ENCODE results near the gene PMPCA.

Gene PMPCA

GRCh38 chr9:136383436-136383835 is 27.0 kb upstream of the PMPCA start:
- H3K9me3 ChIP-seq (ENCODE audit: control insufficient read depth, low read length), result no peaks in the 10 kb centered on the region
- WGBS, 2 experiments (ENCODE audit: insufficient coverage in 2 of 2), result 94 to 99% methylated on average over 20 of the region's 20 CpGs
- H3K4me3 ChIP-seq (ENCODE audit: extremely low read depth, insufficient read depth, low read length, poor library complexity, severe bottlenecking), result no peak overlapping the region
- H3K27ac ChIP-seq (ENCODE audit: low read depth, low read length, severe bottlenecking), result no peak overlapping the region
- H3K36me3 ChIP-seq (ENCODE audit: control insufficient read depth, insufficient read depth, low read length), result peaks cover 89% of the 10 kb centered on the region
- no peaks in the 10 kb centered on the region for H3K4me1 ChIP-seq (ENCODE audit: control insufficient read depth, insufficient read depth, low read length, poor library complexity, severe bottlenecking)

GRCh38 chr9:136385015-136385414 is 25.4 kb upstream of the PMPCA start:
- H3K36me3 ChIP-seq (ENCODE audit: control insufficient read depth, insufficient read depth, low read length), result peaks cover 91% of the 10 kb centered on the region
- 87 to 93% methylated on average over 9 to 11 of the region's 11 CpGs for WGBS, 2 experiments (ENCODE audit: insufficient coverage in 2 of 2)

GRCh38 chr9:136386018-136386417 is 24.4 kb upstream of the PMPCA start:
- H3K4me3 ChIP-seq (ENCODE audit: extremely low read depth, insufficient read depth, low read length, poor library complexity, severe bottlenecking), result no peak overlapping the region
- H3K9me3 ChIP-seq (ENCODE audit: control insufficient read depth, low read length), result no peaks in the 10 kb centered on the region
- H3K4me1 ChIP-seq (ENCODE audit: control insufficient read depth, insufficient read depth, low read length, poor library complexity, severe bottlenecking), result no peaks in the 10 kb centered on the region
- 96 to 99% methylated on average over 8 to 9 of the region's 13 CpGs for WGBS, 2 experiments (ENCODE audit: insufficient coverage in 2 of 2)
- peaks cover 92% of the 10 kb centered on the region for H3K36me3 ChIP-seq (ENCODE audit: control insufficient read depth, insufficient read depth, low read length)
- H3K27ac ChIP-seq (ENCODE audit: low read depth, low read length, severe bottlenecking), result no peak overlapping the region

More at GRCh38 chr9:136385015-136385414, 25.4 kb upstream of the PMPCA start:
- Histone ChIP-seq H3K9me3 (ENCODE audit: control insufficient read depth, low read length) (no peaks in the 10 kb centered on the region), H3K4me1 (ENCODE audit: control insufficient read depth, insufficient read depth, low read length, poor library complexity, severe bottlenecking) (no peaks in the 10 kb centered on the region), H3K27ac (ENCODE audit: low read depth, low read length, severe bottlenecking) (no peak overlapping the region), H3K4me3 (ENCODE audit: extremely low read depth, insufficient read depth, low read length, poor library complexity, severe bottlenecking) (no peak overlapping the region)

GRCh38 chr9:136387217-136387616 is 23.2 kb upstream of the PMPCA start:
- no peaks in the 10 kb centered on the region for H3K9me3 ChIP-seq (ENCODE audit: control insufficient read depth, low read length)
- 94 to 98% methylated on average over 17 to 19 of the region's 19 CpGs for WGBS, 2 experiments (ENCODE audit: insufficient coverage in 2 of 2)
- peaks cover 98% of the 10 kb centered on the region for H3K36me3 ChIP-seq (ENCODE audit: control insufficient read depth, insufficient read depth, low read length)
- H3K4me3 ChIP-seq (ENCODE audit: extremely low read depth, insufficient read depth, low read length, poor library complexity, severe bottlenecking), result no peak overlapping the region
- no peaks in the 10 kb centered on the region for H3K4me1 ChIP-seq (ENCODE audit: control insufficient read depth, insufficient read depth, low read length, poor library complexity, severe bottlenecking)
- H3K27ac ChIP-seq (ENCODE audit: low read depth, low read length, severe bottlenecking), result no peak overlapping the region

- WGBS, 2 experiments (ENCODE audit: insufficient coverage in 2 of 2), result 96 to 97% methylated on average over 11 to 12 of the region's 14 CpGs
- H3K9me3 ChIP-seq (ENCODE audit: control insufficient read depth, low read length), result no peaks in the 10 kb centered on the region
- H3K36me3 ChIP-seq (ENCODE audit: control insufficient read depth, insufficient read depth, low read length), result peaks cover 98% of the 10 kb centered on the region
- H3K27ac ChIP-seq (ENCODE audit: low read depth, low read length, severe bottlenecking), result no peak overlapping the region
- no peaks in the 10 kb centered on the region for H3K4me1 ChIP-seq (ENCODE audit: control insufficient read depth, insufficient read depth, low read length, poor library complexity, severe bottlenecking)
- no peak overlapping the region for H3K4me3 ChIP-seq (ENCODE audit: extremely low read depth, insufficient read depth, low read length, poor library complexity, severe bottlenecking)
Observed at GRCh38 chr9:136389396-136389795, 21.1 kb upstream of the PMPCA start.

GRCh38 chr9:136391737-136392537 is 18.5 kb upstream of the PMPCA start:
- no peak overlapping the region for H3K27ac ChIP-seq (ENCODE audit: low read depth, low read length, severe bottlenecking)
- H3K36me3 ChIP-seq (ENCODE audit: control insufficient read depth, insufficient read depth, low read length), result peaks cover 99% of the 10 kb centered on the region

DNA sequence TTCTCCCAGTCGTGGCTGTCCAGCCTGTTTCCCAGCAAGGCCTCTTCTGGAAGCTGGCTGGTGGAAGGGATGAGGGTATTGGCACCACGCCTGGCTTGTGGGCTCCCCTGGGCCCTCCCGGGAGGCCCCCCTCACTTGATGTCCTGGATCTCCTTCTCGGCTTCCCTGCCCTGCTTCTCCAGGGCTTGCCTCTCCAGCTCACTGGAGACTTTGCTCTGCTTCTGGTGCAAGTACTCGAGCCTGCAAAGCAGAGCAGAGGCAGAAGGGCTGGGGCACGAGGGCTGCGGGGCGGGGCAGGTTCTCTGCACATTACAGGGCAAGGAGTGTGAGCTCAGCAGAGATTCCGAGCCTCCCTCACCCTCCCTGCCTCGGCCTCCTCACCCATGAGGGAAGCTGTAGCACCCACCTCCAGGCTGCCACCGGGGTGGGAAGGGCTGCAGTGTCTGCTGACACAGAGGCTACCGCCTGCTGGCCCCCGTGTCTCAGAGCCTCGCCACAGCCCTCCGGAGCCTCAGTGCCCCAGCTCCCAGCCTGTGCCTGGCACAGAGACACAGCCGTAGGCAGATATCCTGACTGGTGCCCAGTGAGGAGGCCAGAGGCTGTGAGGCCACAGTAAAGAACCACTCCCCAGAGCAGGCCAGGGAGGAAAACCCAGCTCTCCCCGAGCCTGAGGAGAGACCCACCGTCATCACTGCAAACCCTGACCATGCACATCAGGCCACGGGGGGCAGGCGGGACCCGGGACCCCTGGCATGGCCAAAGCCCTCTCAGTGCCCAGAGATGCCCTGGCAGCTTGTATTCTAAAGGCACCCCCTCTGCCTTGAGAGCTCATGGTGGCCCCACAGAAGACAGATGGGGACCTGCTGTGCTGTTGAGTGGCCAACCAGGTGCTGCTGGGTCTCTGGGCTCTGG is 17.7 kb upstream of the PMPCA start:
- H3K9me3 ChIP-seq (ENCODE audit: control insufficient read depth, low read length), result no peaks in the 10 kb centered on the region
- H3K36me3 ChIP-seq (ENCODE audit: control insufficient read depth, insufficient read depth, low read length), result peaks cover 97% of the 10 kb centered on the region
- no peak overlapping the region for H3K27ac ChIP-seq (ENCODE audit: low read depth, low read length, severe bottlenecking)
- no peak overlapping the region for H3K4me3 ChIP-seq (ENCODE audit: extremely low read depth, insufficient read depth, low read length, poor library complexity, severe bottlenecking)
- no peaks in the 10 kb centered on the region for H3K4me1 ChIP-seq (ENCODE audit: control insufficient read depth, insufficient read depth, low read length, poor library complexity, severe bottlenecking)
- WGBS, 2 experiments (ENCODE audit: insufficient coverage in 2 of 2), result 93 to 94% methylated on average over 16 to 20 of the region's 21 CpGs

More at GRCh38 chr9:136391737-136392537, 18.5 kb upstream of the PMPCA start:
- 95 to 96% methylated on average over 24 to 27 of the region's 28 CpGs for WGBS, 2 experiments (ENCODE audit: insufficient coverage in 2 of 2)
- Histone ChIP-seq H3K9me3 (ENCODE audit: control insufficient read depth, low read length) (no peaks in the 10 kb centered on the region), H3K4me3 (ENCODE audit: extremely low read depth, insufficient read depth, low read length, poor library complexity, severe bottlenecking) (no peak overlapping the region), H3K4me1 (ENCODE audit: control insufficient read depth, insufficient read depth, low read length, poor library complexity, severe bottlenecking) (no peaks in the 10 kb centered on the region)

- Histone ChIP-seq H3K36me3 (ENCODE audit: control insufficient read depth, insufficient read depth, low read length) (peaks cover 97% of the 10 kb centered on the region), H3K4me1 (ENCODE audit: control insufficient read depth, insufficient read depth, low read length, poor library complexity, severe bottlenecking) (peaks cover 4% of the 10 kb centered on the region), H3K9me3 (ENCODE audit: control insufficient read depth, low read length) (no peaks in the 10 kb centered on the region), H3K27ac (ENCODE audit: low read depth, low read length, severe bottlenecking) (no peak overlapping the region), H3K4me3 (ENCODE audit: extremely low read depth, insufficient read depth, low read length, poor library complexity, severe bottlenecking) (no peak overlapping the region)
- WGBS, 2 experiments (ENCODE audit: insufficient coverage in 2 of 2), result 92 to 95% methylated on average over 13 to 17 of the region's 17 CpGs
Observed at GRCh38 chr9:136393531-136393930, 16.9 kb upstream of the PMPCA start.

GRCh38 chr9:136394312-136395019 is 16.0 kb upstream of the PMPCA start:
- Histone ChIP-seq H3K4me3 (ENCODE audit: extremely low read depth, insufficient read depth, low read length, poor library complexity, severe bottlenecking) (no peak overlapping the region), H3K27ac (ENCODE audit: low read depth, low read length, severe bottlenecking) (no peak overlapping the region), H3K9me3 (ENCODE audit: control insufficient read depth, low read length) (no peaks in the 10 kb centered on the region), H3K4me1 (ENCODE audit: control insufficient read depth, insufficient read depth, low read length, poor library complexity, severe bottlenecking) (peaks cover 9% of the 10 kb centered on the region), H3K36me3 (ENCODE audit: control insufficient read depth, insufficient read depth, low read length) (peaks cover 91% of the 10 kb centered on the region)
- WGBS, 2 experiments (ENCODE audit: insufficient coverage in 2 of 2), result 95 to 97% methylated on average over 19 to 20 of the region's 21 CpGs

DNA sequence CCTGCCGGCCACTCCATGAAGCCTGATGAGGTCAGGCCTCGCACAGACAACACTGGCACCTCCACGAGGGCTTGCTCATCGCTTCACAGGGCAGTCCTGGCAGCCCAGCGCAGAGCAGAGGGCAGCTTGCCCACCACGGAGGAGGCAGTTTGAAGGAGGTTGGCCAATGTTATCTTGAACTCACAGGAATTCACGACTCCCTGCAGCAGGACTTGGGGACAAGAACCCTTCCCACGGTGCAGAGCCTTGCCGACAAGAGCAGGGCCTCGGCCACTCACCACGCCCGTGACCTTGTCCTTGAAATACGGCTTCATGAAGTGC is 15.5 kb upstream of the PMPCA start:
- peaks cover 86% of the 10 kb centered on the region for H3K36me3 ChIP-seq (ENCODE audit: control insufficient read depth, insufficient read depth, low read length)
- WGBS, 2 experiments (ENCODE audit: insufficient coverage in 2 of 2), result 92 to 96% methylated on average over 13 of the region's 13 CpGs

More for the DNA sequence above, 15.5 kb upstream of the PMPCA start:
- no peak overlapping the region for H3K27ac ChIP-seq (ENCODE audit: low read depth, low read length, severe bottlenecking)
- H3K4me1 ChIP-seq (ENCODE audit: control insufficient read depth, insufficient read depth, low read length, poor library complexity, severe bottlenecking), result peaks cover 9% of the 10 kb centered on the region
- H3K4me3 ChIP-seq (ENCODE audit: extremely low read depth, insufficient read depth, low read length, poor library complexity, severe bottlenecking), result no peak overlapping the region
- H3K9me3 ChIP-seq (ENCODE audit: control insufficient read depth, low read length), result no peaks in the 10 kb centered on the region
